Left renal pelvis (tissue), 4 donors: ENCODE data around the gene EGR4. TPM values are rescaled to one million over a fixed set of nuclear protein-coding genes. Genes with fewer than 3 reads are reported as not detected.
A peak's percentile ranks its signal among the peaks of the same experiment; 100 is the strongest.

Experiments used
- DNase-seq, 4 donors: peaks; one replicate each; pipeline ENCODE4 v3.0.0-alpha.2; 2013; ENCODE audit warnings: low read depth in 4 of 4, low spot score in 3 of 4
- polyA plus RNA-seq, 4 donors: library from polyadenylated mRNA; unstranded; fragments of 120-200 nt; gene quantifications; one replicate each; pipeline ENCODE4 v1.2.1, GENCODE V29; 2013; ENCODE audit not compliant: insufficient read length in 4 of 4

EGR4 gene
- polyA plus RNA-seq, 4 donors, result 0.15 TPM; not detected in 3

- peak in 1 of 4 donors; percentile 57 for DNase-seq
Observed at GRCh38 chr2:73291093-73291460, 2.3 kb downstream of the EGR4 start.

GRCh38 chr2:73290049-73290839, 3.1 kb downstream of the EGR4 start:
- DNase-seq, result no peak

GRCh38 chr2:73289304-73289703, 4.0 kb downstream of the EGR4 start:
- no peak for DNase-seq

- no peak for DNase-seq
Observed at GRCh38 chr2:73286134-73286655, 7.2 kb downstream of the EGR4 start.

- DNase-seq, result no peak
Observed at GRCh38 chr2:73285159-73285739, 8.1 kb downstream of the EGR4 start.

GRCh38 chr2:73284296-73285158, 8.8 kb downstream of the EGR4 start, which contains the start of gene FBXO41:
Gene FBXO41, minus strand, starts transcription at chr2:73284478. Its CDS starts 14,848 bp downstream, at chr2:73269630.
- DNase-seq, result no peak

GRCh38 chr2:73283545-73284295, 9.6 kb downstream of the EGR4 start:
- no peak for DNase-seq

- DNase-seq, result no peak
Observed at GRCh38 chr2:73282924-73283544, 10.3 kb downstream of the EGR4 start.

GRCh38 chr2:73281244-73281643, 12.1 kb downstream of the EGR4 start:
- no peak for DNase-seq

GRCh38 chr2:73279852-73280251, 13.5 kb downstream of the EGR4 start:
- DNase-seq, result no peak

- DNase-seq, result no peak
Observed at GRCh38 chr2:73272270-73272669, 21.1 kb downstream of the EGR4 start.

GRCh38 chr2:73269686-73270465, 23.5 kb downstream of the EGR4 start:
- DNase-seq, result no peak

- no peak for DNase-seq
Observed at GRCh38 chr2:73268830-73269685, 24.3 kb downstream of the EGR4 start.

- no peak for DNase-seq
Observed at GRCh38 chr2:73268366-73268829, 24.9 kb downstream of the EGR4 start.

GRCh38 chr2:73267008-73267407, 26.3 kb downstream of the EGR4 start:
- no peak for DNase-seq

GRCh38 chr2:73266061-73266901, 27.1 kb downstream of the EGR4 start:
- DNase-seq, result no peak
